K562 (cell line): ENCODE measurements around the gene CAPN5. TPM values are rescaled to one million over a fixed set of nuclear protein-coding genes. Genes with fewer than 3 reads are reported as not detected.

Experiments used
- ARID1B ChIP-seq: fragments of 450-650 bp; IDR thresholded peaks from 2 replicates; pipeline ENCODE4 v1.6.1; 2016; ENCODE audit warnings: antibody characterized with exemption, mild to moderate bottlenecking, inconsistent platforms
- CC2D1A ChIP-seq: fragments of 450-650 bp; IDR thresholded peaks from 2 replicates; pipeline ENCODE4 v1.6.1; 2017; ENCODE audit warnings: mild to moderate bottlenecking
- CCAR2 ChIP-seq: fragments of 200-400 bp; formaldehyde crosslinking; IDR thresholded peaks from 2 replicates; pipeline ENCODE4 v1.6.1; 2017; ENCODE audit warnings: mild to moderate bottlenecking, low read depth, low read length
- DMBX1 ChIP-seq: fragments of 250-450 bp; sonication (Bioruptor Pico); IDR thresholded peaks from 2 replicates; pipeline ENCODE4 v1.8.0; 2022; ENCODE audit warnings: inconsistent platforms, mild to moderate bottlenecking, moderate library complexity, borderline replicate concordance
- DPF2 ChIP-seq: fragments of 450-650 bp; IDR thresholded peaks from 2 replicates; pipeline ENCODE4 v1.6.1; 2016
- GTF2E2 ChIP-seq: fragments of 200-800 bp; sonication (Bioruptor generic); IDR thresholded peaks from 2 replicates; pipeline ENCODE4 v1.6.1; 2016; ENCODE audit warnings: missing genetic modification characterization, missing compliant biosample characterization
- HBP1 ChIP-seq: fragments of 450-650 bp; formaldehyde crosslinking; IDR thresholded peaks from 2 replicates; pipeline ENCODE4 v1.4.0; 2022; ENCODE audit warnings: missing genetic modification characterization
- HDGF ChIP-seq: fragments of 450-650 bp; IDR thresholded peaks from 2 replicates; pipeline ENCODE4 v1.6.1; 2016
- HNRNPL ChIP-seq: fragments of 200-400 bp; formaldehyde crosslinking; IDR thresholded peaks from 2 replicates; pipeline ENCODE4 v1.6.1; 2017; ENCODE audit warnings: low read depth, mild to moderate bottlenecking, low read length
- KAT8 ChIP-seq: fragments of 450-650 bp; IDR thresholded peaks from 2 replicates; pipeline ENCODE4 v1.6.1; 2016; ENCODE audit warnings: low read depth, mild to moderate bottlenecking
- MED1 ChIP-seq: sonication (generic); formaldehyde crosslinking; IDR thresholded peaks from 2 replicates; pipeline ENCODE4 v1.8.1; 2023; ENCODE audit warnings: missing genetic modification reagents, borderline replicate concordance
- MXI1 ChIP-seq: IDR thresholded peaks from 2 replicates; pipeline ENCODE4 v1.6.1; 2011; ENCODE audit warnings: low read depth, mild to moderate bottlenecking, improper control_type of control experiment, low read length
- NFRKB ChIP-seq: fragments of 450-650 bp; IDR thresholded peaks from 2 replicates; pipeline ENCODE4 v1.6.1; 2016; ENCODE audit warnings: low read depth
- NFYB ChIP-seq: IDR thresholded peaks from 2 replicates; pipeline ENCODE4 v1.6.1; 2011; ENCODE audit warnings: mild to moderate bottlenecking, moderate library complexity; ENCODE audit not compliant: insufficient read length; ENCODE audit errors: extremely low read depth
- NR3C1 ChIP-seq: sonication (generic); formaldehyde crosslinking; IDR thresholded peaks from 2 replicates; pipeline ENCODE4 v1.8.1; 2022; ENCODE audit warnings: missing genetic modification reagents
- POLR3A ChIP-seq: IDR thresholded peaks from 2 replicates; pipeline ENCODE4 v1.6.1; 2011; ENCODE audit warnings: borderline replicate concordance, mild to moderate bottlenecking, moderate library complexity; ENCODE audit not compliant: insufficient read length, insufficient read depth; ENCODE audit errors: extremely low read depth
- POU5F1 ChIP-seq: fragments of 150-350 bp; IDR thresholded peaks from 2 replicates; pipeline ENCODE4 v1.6.1; 2014; ENCODE audit warnings: borderline replicate concordance, low read length, low read depth, mild to moderate bottlenecking; ENCODE audit not compliant: partially characterized antibody
- SNIP1 ChIP-seq: fragments of 450-650 bp; IDR thresholded peaks from 2 replicates; pipeline ENCODE4 v1.7.1; 2017; ENCODE audit warnings: low read depth, mild to moderate bottlenecking
- U2AF2 ChIP-seq: fragments of 200-400 bp; formaldehyde crosslinking; optimal IDR thresholded peaks from 2 replicates; pipeline ENCODE3; 2017; ENCODE audit warnings: low read depth, mild to moderate bottlenecking, low read length
- XRCC3 ChIP-seq: fragments of 450-650 bp; IDR thresholded peaks from 2 replicates; pipeline ENCODE4 v1.6.1; 2017; ENCODE audit warnings: mild to moderate bottlenecking, moderate library complexity
- ZNF23 ChIP-seq: fragments of 250-450 bp; sonication (Bioruptor Pico); IDR thresholded peaks from 2 replicates; pipeline ENCODE4 v1.4.0; 2020; ENCODE audit warnings: mild to moderate bottlenecking
- ZNF263 ChIP-seq: sonication (generic); formaldehyde crosslinking; IDR thresholded peaks from 2 replicates; pipeline ENCODE4 v1.8.0; 2022; ENCODE audit warnings: mild to moderate bottlenecking, missing genetic modification reagents, borderline replicate concordance
- ZNF639 ChIP-seq, 2 experiments: fragments of 200-800 bp in 1 of 2; sonication (Bioruptor generic) in 1 of 2; sonication (generic) in 1 of 2; formaldehyde crosslinking in 1 of 2; IDR thresholded peaks in 1 of 2; conservative IDR thresholded peaks in 1 of 2; 2 replicates each; pipeline versions ENCODE4 v1.5.0 to v1.6.1; 2016 to 2020; ENCODE audit warnings: missing compliant biosample characterization in 1 of 2, missing genetic modification characterization in 1 of 2, missing genetic modification reagents in 1 of 2
- polyA plus RNA-seq, 8 experiments: library from polyadenylated mRNA; depleted of rRNA in 4 of 8; stranded (reverse) in 5 of 8; unstranded in 3 of 8; fragments of >200 nt; fragmentation: Nextera tagmentation in 2 of 8; fragmentation: Illumina TruSeq in 1 of 8; extraction: Ambion mirVana in 2 of 8; extraction: Trizol in 1 of 8; gene quantifications; 2 replicates each; pipeline versions ENCODE4 v1.2.1 to v1.2.3, GENCODE V29; 2011 to 2014; ENCODE audit warnings: inconsistent platforms in 1 of 8, missing spikeins in 1 of 8
- total RNA-seq, 7 experiments: library from RNA; depleted of rRNA in 6 of 7; stranded (reverse); fragments of >200 nt in 6 of 7; fragmentation: Illumina TruSeq in 2 of 7; extraction: Trizol in 2 of 7; gene quantifications; 2 replicates each; pipeline versions ENCODE4 v1.2.1 to v1.2.3, GENCODE V29; 2011 to 2021; ENCODE audit warnings: low replicate concordance in 1 of 7
- TF ChIP-seq, protein P1 (sequence below), 3 experiments: fragments of 200-800 bp in 1 of 3; sonication (Bioruptor generic) in 1 of 3; sonication (generic) in 1 of 3; formaldehyde crosslinking in 1 of 3; IDR thresholded peaks; 2 replicates each; pipeline versions ENCODE4 v1.6.1 to v1.8.0; 2016 to 2022; ENCODE audit warnings: mild to moderate bottlenecking in 2 of 3, missing compliant biosample characterization in 2 of 3, missing genetic modification characterization in 2 of 3, missing genetic modification reagents in 1 of 3
- TF ChIP-seq, protein P2 (sequence below), 3 experiments: IDR thresholded peaks in 2 of 3; conservative IDR thresholded peaks in 1 of 3; 2 replicates each; pipeline ENCODE4 v1.5.1; 2011 to 2012; ENCODE audit warnings: low read length in 3 of 3, mild to moderate bottlenecking in 3 of 3, control low read depth in 2 of 3, improper control_type of control experiment in 1 of 3, inconsistent platforms in 1 of 3, low read depth in 1 of 3, mixed read lengths in 1 of 3, moderate library complexity in 1 of 3; ENCODE audit not compliant: insufficient read depth in 2 of 3

The CAPN5 gene
- total and polyA plus RNA-seq, 9 of the 15 experiments (the other 6 are each of a cell fraction or from before 2014, with no cell fraction given): 0.04 to 0.44 (median 0.14) TPM; not detected in 2

GRCh38 chr11:77046060-77046501 lies 20.7 kb upstream of the CAPN5 start (continued):
- TF ChIP-seq, protein P1, sequence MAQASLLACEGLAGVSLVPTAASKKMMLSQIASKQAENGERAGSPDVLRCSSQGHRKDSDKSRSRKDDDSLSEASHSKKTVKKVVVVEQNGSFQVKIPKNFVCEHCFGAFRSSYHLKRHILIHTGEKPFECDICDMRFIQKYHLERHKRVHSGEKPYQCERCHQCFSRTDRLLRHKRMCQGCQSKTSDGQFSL (CRISPR knock-in tag; IDR thresholded peaks at IDR 0.05): no peak
- TF ChIP-seq, protein P1 (tag; IDR thresholded peaks at IDR 0.05): no peak
- no peak for TF ChIP-seq NFRKB
- TF ChIP-seq NR3C1: no peak
- TF ChIP-seq HDGF: no peak
- no peak for TF ChIP-seq ZNF23 (CRISPR knock-in tag)
- peak; percentile 30; the same call in 1 of the 2 replicates for TF ChIP-seq ZNF263 (CRISPR knock-in tag)
- TF ChIP-seq CC2D1A: no peak
- no peak for TF ChIP-seq SNIP1
- TF ChIP-seq KAT8: no peak
- TF ChIP-seq U2AF2: no peak
- TF ChIP-seq NFYB: no peak
- no peak for TF ChIP-seq XRCC3
- no peak for TF ChIP-seq ARID1B
- TF ChIP-seq DPF2: no peak
- TF ChIP-seq GTF2E2: no peak
- TF ChIP-seq MED1 (CRISPR knock-in tag): no peak
- TF ChIP-seq CCAR2: no peak
- TF ChIP-seq ZNF639 (CRISPR knock-in tag; conservative IDR thresholded peaks at IDR 0.05 in 1 of 2, IDR thresholded peaks at IDR 0.05 in 1 of 2): no peak
- TF ChIP-seq, protein P2, sequence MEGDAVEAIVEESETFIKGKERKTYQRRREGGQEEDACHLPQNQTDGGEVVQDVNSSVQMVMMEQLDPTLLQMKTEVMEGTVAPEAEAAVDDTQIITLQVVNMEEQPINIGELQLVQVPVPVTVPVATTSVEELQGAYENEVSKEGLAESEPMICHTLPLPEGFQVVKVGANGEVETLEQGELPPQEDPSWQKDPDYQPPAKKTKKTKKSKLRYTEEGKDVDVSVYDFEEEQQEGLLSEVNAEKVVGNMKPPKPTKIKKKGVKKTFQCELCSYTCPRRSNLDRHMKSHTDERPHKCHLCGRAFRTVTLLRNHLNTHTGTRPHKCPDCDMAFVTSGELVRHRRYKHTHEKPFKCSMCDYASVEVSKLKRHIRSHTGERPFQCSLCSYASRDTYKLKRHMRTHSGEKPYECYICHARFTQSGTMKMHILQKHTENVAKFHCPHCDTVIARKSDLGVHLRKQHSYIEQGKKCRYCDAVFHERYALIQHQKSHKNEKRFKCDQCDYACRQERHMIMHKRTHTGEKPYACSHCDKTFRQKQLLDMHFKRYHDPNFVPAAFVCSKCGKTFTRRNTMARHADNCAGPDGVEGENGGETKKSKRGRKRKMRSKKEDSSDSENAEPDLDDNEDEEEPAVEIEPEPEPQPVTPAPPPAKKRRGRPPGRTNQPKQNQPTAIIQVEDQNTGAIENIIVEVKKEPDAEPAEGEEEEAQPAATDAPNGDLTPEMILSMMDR (IDR thresholded peaks at IDR 0.05 in 2 of 3, conservative IDR thresholded peaks at IDR 0.05 in 1 of 3; ENCODE audit: insufficient read depth in 2 of 3, low read depth in 1 of 3, low read length in 3 of 3): peak; percentile 89 to 98 (median 96)
- TF ChIP-seq HNRNPL: no peak
- TF ChIP-seq MXI1: no peak
- TF ChIP-seq POLR3A: no peak
- no peak for TF ChIP-seq POU5F1
- no peak for TF ChIP-seq HBP1 (CRISPR knock-in tag)
- no peak for TF ChIP-seq DMBX1 (CRISPR knock-in tag)
